GM23248 (cell line): ENCODE data around the gene SEMA3C. TPM values are rescaled to one million over a fixed set of nuclear protein-coding genes. Genes with fewer than 3 reads are reported as not detected.

Experiments used
- DNase-seq: peaks from one replicate; pipeline ENCODE4 v3.0.0-alpha.2; 2015
- H2AFZ ChIP-seq: fragments of 200-600 bp; sonication (generic); 2 replicates; pipeline ENCODE4 v1.6.1; 2016; ENCODE audit warnings: antibody characterized with exemption
- H3F3A ChIP-seq: fragments of 200-600 bp; sonication (generic); 2 replicates; pipeline ENCODE4 v1.6.1; 2016; ENCODE audit warnings: mild to moderate bottlenecking, antibody characterized with exemption, mixed run types; ENCODE audit not compliant: insufficient read depth
- H3K27ac ChIP-seq: fragments of 200-600 bp; sonication (generic); 2 replicates; pipeline ENCODE4 v1.5.1; 2016; ENCODE audit warnings: mild to moderate bottlenecking
- H3K27me3 ChIP-seq: fragments of 200-600 bp; sonication (generic); replicated peaks from 2 replicates; pipeline ENCODE4 v1.6.1; 2016; ENCODE audit warnings: mild to moderate bottlenecking; ENCODE audit not compliant: insufficient read depth
- H3K36me3 ChIP-seq: fragments of 200-600 bp; sonication (generic); 2 replicates; pipeline ENCODE4 v1.6.1; 2016; ENCODE audit warnings: low read depth, mild to moderate bottlenecking
- H3K4me1 ChIP-seq: fragments of 200-600 bp; sonication (generic); 2 replicates; pipeline ENCODE4 v1.6.1; 2016; ENCODE audit warnings: mild to moderate bottlenecking; ENCODE audit not compliant: insufficient read depth
- H3K4me2 ChIP-seq: fragments of 200-600 bp; sonication (generic); one replicate; pipeline ENCODE4 v1.6.1; 2016; ENCODE audit warnings: mild to moderate bottlenecking; ENCODE audit not compliant: unreplicated experiment
- H3K4me3 ChIP-seq: fragments of 200-600 bp; sonication (generic); 2 replicates; pipeline ENCODE4 v1.5.1; 2016; ENCODE audit warnings: mild to moderate bottlenecking
- H3K79me2 ChIP-seq: fragments of 200-600 bp; sonication (generic); 2 replicates; pipeline ENCODE4 v1.6.1; 2016; ENCODE audit warnings: mild to moderate bottlenecking; ENCODE audit not compliant: insufficient read depth
- H3K9ac ChIP-seq: fragments of 200-600 bp; sonication (generic); 2 replicates; pipeline ENCODE4 v1.6.1; 2016; ENCODE audit warnings: mild to moderate bottlenecking
- H3K9me2 ChIP-seq: fragments of 200-600 bp; sonication (generic); 2 replicates; pipeline ENCODE4 v1.6.1; 2016; ENCODE audit warnings: mixed run types, mild to moderate bottlenecking, moderate library complexity; ENCODE audit not compliant: insufficient read depth
- H3K9me3 ChIP-seq: fragments of 200-600 bp; sonication (generic); one replicate; pipeline ENCODE4 v1.6.1; 2017; ENCODE audit warnings: low read depth
- H4K20me1 ChIP-seq: fragments of 200-600 bp; sonication (generic); 2 replicates; pipeline ENCODE4 v1.6.0; 2016; ENCODE audit not compliant: insufficient read depth
- EZH2 ChIP-seq: fragments of 200-600 bp; sonication (generic); IDR thresholded peaks from 2 replicates; pipeline ENCODE4 v1.6.1; 2018; ENCODE audit warnings: antibody characterized with exemption, mild to moderate bottlenecking; ENCODE audit not compliant: insufficient read depth, poor library complexity, severe bottlenecking
- EZH2phosphoT487 ChIP-seq: fragments of 200-600 bp; sonication (generic); IDR thresholded peaks from 2 replicates; pipeline ENCODE4 v1.6.1; 2018; ENCODE audit warnings: antibody characterized with exemption, moderate library complexity, mild to moderate bottlenecking, low read depth; ENCODE audit not compliant: insufficient read depth
- WGBS, 2 experiments: methylation state at CpG; one replicate each; pipeline ENCODE4 v1.1.6; 2015 to 2017; ENCODE audit warnings: low lambda C conversion rate in 2 of 2, low coverage in 1 of 2; ENCODE audit errors: missing lambda C conversion rate in 2 of 2; 5-methylcytosine and 5-hydroxymethylcytosine counted together
- in situ Hi-C: fragments of 300-500 bp; cut with MboI; formaldehyde crosslinking; loops from 2 replicates; pipeline ENCODE4 v1.15.0; 2020
- polyA plus RNA-seq: library from polyadenylated mRNA; unstranded; fragments of >200 nt; fragmentation: Nextera tagmentation; extraction: Ambion mirVana; gene quantifications from 2 replicates; pipeline ENCODE4 v1.2.1, GENCODE V29; 2016
- total RNA-seq: library from RNA; depleted of rRNA; stranded (reverse); fragments of >200 nt; shearing (Covaris generic); gene quantifications from 2 replicates; pipeline ENCODE4 v1.2.3, GENCODE V29; 2014

Gene SEMA3C
- total and polyA plus RNA-seq, 2 experiments from 2014 or later: 316 to 612 TPM

DNA sequence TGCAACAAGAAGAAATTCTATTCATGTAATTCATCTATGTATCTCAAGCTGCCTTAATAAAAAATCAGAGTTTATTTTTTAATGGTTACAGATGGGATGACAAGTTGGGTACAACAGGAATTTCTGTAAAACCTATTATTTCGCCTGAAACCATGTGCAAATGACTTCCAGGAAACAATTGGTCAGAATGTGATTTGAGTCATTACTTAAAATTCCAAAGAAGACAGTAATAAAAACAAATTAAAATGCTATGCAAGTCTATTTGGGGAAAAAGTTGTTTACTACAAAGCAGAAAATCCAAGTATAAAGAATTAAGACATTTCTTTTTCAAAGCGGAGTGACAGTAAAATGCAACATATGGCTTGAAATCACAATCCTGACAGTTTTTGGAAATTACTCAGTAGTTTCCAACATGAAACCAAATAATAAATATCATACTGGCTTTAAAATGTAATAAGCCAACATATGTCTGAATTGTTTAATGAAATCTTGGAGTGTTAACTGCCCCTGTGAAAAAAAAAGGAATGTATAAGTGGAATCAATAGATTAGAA, 41.5 kb upstream of the SEMA3C start:
- no peaks in the 10 kb centered on the region for H3K9me2 ChIP-seq
- no peak overlapping the region for H3K4me3 ChIP-seq
- H3K9me3 ChIP-seq: no peaks in the 10 kb centered on the region
- peak overlapping the region; percentile 50 for H3K4me2 ChIP-seq
- in situ Hi-C loops: no loop called here
- H3K4me1 ChIP-seq: peaks cover 15% of the 10 kb centered on the region
- no peaks in the 10 kb centered on the region for H3K27me3 ChIP-seq
- peak; percentile 64 for DNase-seq
- H2AFZ ChIP-seq: no peak overlapping the region
- no peaks in the 10 kb centered on the region; the same call in 1 of the 2 replicates for H3F3A ChIP-seq
- H3K79me2 ChIP-seq: no peaks in the 10 kb centered on the region
- TF ChIP-seq EZH2phosphoT487 (no peak), EZH2 (no peak)
- H4K20me1 ChIP-seq: no peaks in the 10 kb centered on the region
- WGBS, 2 experiments: 11 to 17% methylated on average over 2 of the region's 2 CpGs
- no peak overlapping the region for H3K9ac ChIP-seq
- no peak overlapping the region for H3K27ac ChIP-seq
- H3K36me3 ChIP-seq: no peaks in the 10 kb centered on the region

- H3K9ac ChIP-seq: no peak overlapping the region
- 89 to 94% methylated on average over 3 of the region's 3 CpGs for WGBS, 2 experiments
- H3K9me3 ChIP-seq: no peaks in the 10 kb centered on the region
- in situ Hi-C loops: no loop called here
- H3K4me3 ChIP-seq: no peak overlapping the region
- H3K79me2 ChIP-seq: no peaks in the 10 kb centered on the region
- no peaks in the 10 kb centered on the region for H3K9me2 ChIP-seq
- no peaks in the 10 kb centered on the region for H3K36me3 ChIP-seq
- TF ChIP-seq EZH2 (no peak), EZH2phosphoT487 (no peak)
- peaks cover 15% of the 10 kb centered on the region for H3K4me1 ChIP-seq
- H3F3A ChIP-seq: no peaks in the 10 kb centered on the region; the same call in 1 of the 2 replicates
- no peak overlapping the region for H3K27ac ChIP-seq
- no peak for DNase-seq
- H4K20me1 ChIP-seq: no peaks in the 10 kb centered on the region
- H3K4me2 ChIP-seq: no peak overlapping the region
- H3K27me3 ChIP-seq: no peaks in the 10 kb centered on the region
- no peak overlapping the region for H2AFZ ChIP-seq
These were observed 38.5 kb upstream of the SEMA3C start for GRCh38 chr7:80957226-80957777.

DNA sequence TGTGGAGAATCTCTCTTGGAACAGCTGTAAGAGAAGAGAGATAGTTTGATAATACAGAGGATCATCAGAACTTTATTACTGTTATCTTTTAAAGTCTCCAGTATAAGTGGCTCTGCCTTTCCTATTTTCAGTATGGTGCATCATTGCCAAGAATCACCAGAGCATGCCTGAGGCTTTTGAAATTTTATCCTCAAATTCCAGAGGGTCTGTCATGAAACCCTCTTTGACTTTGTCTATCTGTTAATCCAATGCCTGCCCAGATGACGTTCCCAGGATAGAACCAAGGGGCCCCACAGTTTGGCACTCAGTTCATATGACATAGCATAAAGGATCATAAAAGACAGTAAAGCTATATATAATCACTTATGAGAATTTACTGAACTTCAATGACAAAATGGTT, 35.3 kb upstream of the SEMA3C start:
- no peaks in the 10 kb centered on the region for H3K79me2 ChIP-seq
- H2AFZ ChIP-seq: no peak overlapping the region
- 95 to 97% methylated on average over 1 of the region's 1 CpG for WGBS, 2 experiments
- H3K4me3 ChIP-seq: no peak overlapping the region
- no peaks in the 10 kb centered on the region for H3F3A ChIP-seq
- TF ChIP-seq EZH2phosphoT487 (no peak), EZH2 (no peak)
- no peak overlapping the region for H3K4me2 ChIP-seq
- no peaks in the 10 kb centered on the region for H3K36me3 ChIP-seq
- in situ Hi-C loops: no loop called here
- H3K9ac ChIP-seq: no peak overlapping the region
- no peak overlapping the region for H3K27ac ChIP-seq
- H3K9me3 ChIP-seq: no peaks in the 10 kb centered on the region
- H3K4me1 ChIP-seq: peaks cover 5% of the 10 kb centered on the region; the same call in 1 of the 2 replicates
- no peaks in the 10 kb centered on the region for H3K27me3 ChIP-seq
- no peak for DNase-seq
- H3K9me2 ChIP-seq: no peaks in the 10 kb centered on the region
- no peaks in the 10 kb centered on the region for H4K20me1 ChIP-seq

DNA sequence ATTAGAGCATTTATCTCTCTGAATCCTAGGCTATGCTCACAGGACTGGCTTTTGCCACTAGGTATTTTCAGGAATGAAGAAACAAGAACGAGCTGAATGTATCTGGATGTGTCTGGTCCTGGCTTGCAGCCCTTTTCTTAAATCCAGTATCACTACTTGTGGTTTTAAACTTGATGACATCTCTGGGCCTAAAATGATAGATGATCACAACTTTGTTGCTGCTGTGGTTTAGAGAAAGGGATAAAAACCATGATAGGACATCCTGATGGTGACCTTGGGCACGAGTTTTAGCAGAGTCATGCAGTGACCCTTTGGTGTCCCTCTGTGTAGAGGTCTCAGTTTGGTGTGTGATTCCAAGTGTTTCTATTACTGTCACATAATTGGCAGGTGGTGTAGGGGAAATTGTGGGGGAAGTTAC, 31.7 kb upstream of the SEMA3C start:
- Histone ChIP-seq H3K9me3 (no peaks in the 10 kb centered on the region), H3F3A (no peaks in the 10 kb centered on the region), H3K36me3 (no peaks in the 10 kb centered on the region), H3K4me3 (no peak overlapping the region), H3K27me3 (no peaks in the 10 kb centered on the region), H2AFZ (peak overlapping the region; percentile 18; the same call in 1 of the 2 replicates), H3K9ac (no peak overlapping the region), H3K4me1 (peaks cover 5% of the 10 kb centered on the region; the same call in 1 of the 2 replicates), H4K20me1 (no peaks in the 10 kb centered on the region), H3K27ac (no peak overlapping the region), H3K79me2 (no peaks in the 10 kb centered on the region), H3K9me2 (no peaks in the 10 kb centered on the region), H3K4me2 (no peak overlapping the region)
- 26 to 36% methylated on average over 2 of the region's 2 CpGs for WGBS, 2 experiments
- TF ChIP-seq EZH2 (no peak), EZH2phosphoT487 (no peak)
- in situ Hi-C loops: no loop called here
- DNase-seq: no peak
